Activated gamma-delta T cell (primary cell): ENCODE results near the gene IDH3G.
"Not testable (repeated sequence)": the region's sequence is repeated elsewhere in the genome, so short reads cannot be mapped to it uniquely, and the experiment has no call there.

Experiments
- DNase-seq: peaks from one replicate; lab custom pipeline; 2025; lab: John Stamatoyannopoulos, UW
- total RNA-seq, 2 donors: gene quantifications; one replicate each; lab custom pipeline; 2026; lab: John Stamatoyannopoulos, UW

The IDH3G gene
- 50.1 to 51.2 reads per million in 2 donors for total RNA-seq

DNA sequence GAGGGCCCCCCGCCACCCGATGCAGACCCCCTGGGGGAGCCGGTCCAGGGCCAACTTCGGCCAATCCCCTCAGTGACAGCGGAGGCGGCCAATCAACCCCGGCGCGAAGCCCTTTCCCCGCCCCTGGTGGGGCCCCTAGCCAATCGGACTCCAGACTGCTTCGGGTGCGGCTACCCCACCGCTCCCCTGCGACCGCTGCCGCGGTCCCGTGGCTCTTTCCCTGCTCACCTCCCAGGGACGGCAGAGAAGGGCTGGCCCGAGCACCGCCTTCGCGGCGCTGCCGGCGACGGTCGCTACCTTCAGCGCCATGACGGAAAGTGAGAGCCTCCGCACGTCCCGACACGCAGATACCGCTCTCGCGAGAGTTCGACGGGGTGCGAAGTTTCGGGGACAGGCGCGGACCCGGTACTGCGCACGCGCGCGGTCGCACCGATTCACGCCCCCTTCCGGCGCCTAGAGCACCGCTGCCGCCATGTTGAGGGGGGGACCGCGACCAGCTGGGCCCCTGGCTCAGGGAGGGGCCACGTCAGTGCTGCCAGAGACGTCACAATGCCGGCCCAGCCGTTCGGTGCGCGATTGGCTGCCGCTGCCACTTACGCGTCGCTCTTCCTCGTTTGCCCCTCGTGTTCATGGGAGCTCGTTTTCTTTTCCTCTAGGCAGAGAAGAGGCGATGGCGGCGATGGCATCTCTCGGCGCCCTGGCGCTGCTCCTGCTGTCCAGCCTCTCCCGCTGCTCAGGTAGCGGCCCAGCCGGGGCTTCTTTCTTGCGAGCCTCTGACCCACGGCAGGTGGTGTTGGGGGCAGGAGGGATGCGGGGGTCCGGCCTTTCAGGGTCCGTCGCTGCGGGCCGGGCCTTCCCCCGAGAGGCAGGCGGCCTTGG lies at the start of gene IDH3G, which contains the start of gene SSR4:
TSS of gene IDH3G (minus strand) at position 358 of the 879 bp plus-strand sequence. CDS start at position 309, 49 bp downstream.
TSS of gene SSR4 (plus strand) at position 651 of the 879 bp plus-strand sequence. CDS start at position 671, 20 bp downstream.
- peak; percentile 86 for DNase-seq

DNA sequence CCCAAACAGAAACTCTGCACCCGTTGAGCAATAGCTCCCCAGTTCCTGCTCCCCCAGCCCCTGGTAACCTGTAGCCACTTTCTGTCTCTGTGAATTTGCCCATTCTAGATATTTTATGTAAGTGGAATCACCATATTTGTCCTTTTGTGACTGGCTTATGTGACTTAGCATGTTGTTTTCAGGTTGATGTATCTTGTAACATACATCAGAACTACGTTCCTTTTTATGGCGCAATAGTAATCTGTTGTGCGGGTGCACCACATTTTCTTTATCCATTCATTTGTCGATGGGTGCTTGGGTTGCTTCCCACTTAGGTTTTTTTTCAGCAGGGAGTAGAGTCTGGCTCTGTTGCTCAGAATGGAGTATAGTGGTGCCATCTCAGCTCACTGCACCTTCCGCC lies 42.7 kb upstream of the IDH3G start:
- DNase-seq: no peak

DNA sequence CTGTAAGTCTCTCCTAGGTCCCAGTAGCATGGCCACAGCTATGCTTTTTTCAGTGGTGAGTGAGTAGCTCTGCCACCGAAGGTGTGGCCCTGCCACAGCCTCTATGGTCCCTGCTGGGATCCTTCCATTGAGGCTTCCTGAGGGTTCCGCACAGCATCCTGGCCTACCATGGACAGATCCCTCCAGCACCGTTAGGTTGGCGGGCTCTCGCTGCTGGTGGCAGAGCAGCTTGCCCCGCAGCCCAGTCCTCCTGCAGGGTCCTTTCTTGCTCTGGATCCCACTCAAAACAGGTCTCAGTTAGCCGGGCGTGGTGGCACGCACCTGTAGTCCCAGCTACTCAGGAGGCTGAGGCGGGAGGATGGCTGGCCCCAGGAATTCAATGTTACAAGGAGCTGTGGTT lies 38.6 kb upstream of the IDH3G start:
- no peak for DNase-seq

DNA sequence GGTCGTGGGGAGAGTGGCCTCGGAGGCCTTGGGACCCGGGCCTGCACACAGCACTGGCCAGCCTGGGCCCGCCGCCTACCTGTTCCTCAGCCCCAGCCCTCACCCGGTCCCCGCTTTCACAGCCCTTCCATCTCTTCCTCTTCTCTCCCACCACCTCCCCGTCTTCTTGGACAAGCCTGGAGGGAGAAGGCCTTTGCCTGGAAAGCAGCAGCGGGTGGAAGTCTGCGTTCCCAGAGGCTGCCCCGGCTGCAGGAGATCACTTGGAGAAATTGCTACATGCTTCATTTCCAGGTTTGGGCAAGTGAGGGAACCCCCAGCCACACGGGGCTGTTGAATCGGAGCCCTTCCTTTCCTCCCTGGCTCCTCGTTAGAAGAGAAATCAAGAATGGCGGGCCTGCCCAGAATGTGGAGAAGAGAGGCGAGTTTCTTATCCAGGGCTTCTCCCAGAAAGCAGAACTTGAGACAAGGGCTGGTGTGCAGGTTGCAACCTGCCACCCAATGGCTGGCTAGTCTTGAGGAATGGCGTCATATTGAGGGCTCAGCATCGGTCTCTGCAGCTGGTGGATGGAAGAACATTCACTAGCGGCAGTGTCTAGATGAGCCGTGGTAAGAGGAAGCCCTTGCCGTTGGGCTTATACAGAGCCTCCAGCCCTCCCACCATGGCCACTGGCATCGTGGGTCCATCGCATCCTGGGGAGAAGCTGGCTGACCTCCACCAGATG lies 37.4 kb upstream of the IDH3G start:
- no peak for DNase-seq

DNA sequence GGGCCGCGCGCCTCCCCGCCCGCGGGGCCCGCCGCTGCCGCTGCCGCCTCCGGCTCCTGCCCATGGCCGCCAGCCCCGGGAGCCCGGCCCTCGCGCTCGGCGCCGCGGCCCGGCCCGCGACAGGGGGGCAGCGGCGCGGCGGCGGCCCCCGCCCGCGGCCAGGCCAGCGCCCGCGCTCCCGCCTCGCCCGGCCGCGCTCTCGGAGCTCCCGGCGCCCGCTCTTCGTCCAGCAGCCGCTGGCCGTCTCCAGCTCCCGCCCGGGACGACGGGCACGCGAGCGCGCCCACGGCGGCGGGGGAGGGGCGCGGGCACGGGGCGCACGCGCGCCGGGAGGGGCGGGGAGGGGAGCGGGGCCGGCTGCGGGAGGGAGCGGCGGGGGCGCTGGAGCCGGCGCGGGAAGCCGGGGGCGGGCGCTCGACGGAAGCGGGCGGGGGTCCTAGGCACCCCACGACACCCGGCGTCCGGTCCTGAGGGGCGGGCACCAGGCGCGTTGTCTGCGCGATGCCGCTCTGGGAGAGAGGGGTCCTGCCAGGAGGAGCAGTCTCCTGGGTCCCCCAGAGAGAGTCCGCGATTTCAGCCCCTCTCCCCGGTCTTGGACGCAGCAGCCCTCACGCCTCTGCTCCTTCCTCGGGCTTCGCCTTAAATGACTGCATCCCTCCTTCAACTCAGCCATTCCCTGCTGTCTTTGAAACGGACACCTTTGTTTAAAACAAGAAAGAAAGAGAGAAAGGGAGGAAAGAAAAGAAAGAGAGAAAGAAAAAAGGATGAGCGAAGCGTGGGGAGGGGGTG lies 36.7 kb upstream of the IDH3G start:
- no peak for DNase-seq

DNA sequence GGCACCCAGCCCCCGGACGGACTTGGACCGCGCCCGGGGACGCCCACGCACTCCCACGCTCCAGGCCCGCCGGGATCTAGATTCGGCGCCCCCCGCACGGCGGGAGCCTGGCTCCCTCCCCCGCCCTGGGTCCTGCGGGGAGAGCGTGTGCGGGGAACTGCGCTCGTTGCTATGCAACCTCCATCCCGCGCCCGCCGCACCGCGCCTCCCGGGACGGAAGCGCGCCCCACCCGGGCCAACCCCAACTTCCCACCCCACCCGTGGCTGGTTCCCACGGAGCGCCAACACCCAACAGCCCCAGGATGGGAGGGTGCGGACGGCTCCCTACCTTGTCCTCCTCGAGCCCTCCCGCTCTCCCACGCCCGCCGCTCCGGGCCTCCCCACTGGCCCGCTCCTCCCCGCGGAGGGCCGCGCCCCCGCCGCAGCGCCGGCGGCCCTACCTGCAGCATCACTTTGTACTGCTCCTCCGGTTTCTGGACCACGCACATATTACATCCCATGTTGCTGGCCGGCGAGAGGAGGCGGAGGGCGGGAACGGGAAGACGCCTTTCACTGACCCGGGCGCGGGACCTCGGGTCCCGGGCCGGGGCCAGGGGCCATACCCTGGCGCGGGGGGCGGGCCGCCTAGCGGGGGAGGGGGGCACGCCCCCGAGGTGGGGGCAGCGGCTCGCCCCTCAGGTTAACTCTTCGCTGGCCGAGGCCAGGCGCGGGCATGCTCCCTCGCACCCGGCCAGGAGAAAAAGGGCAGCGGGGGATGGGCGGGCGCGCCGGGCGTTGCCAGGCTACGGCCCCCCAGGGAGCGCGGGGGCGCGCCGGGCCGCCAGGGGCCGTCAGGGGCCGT lies 35.8 kb upstream of the IDH3G start, which contains the start of gene PDZD4:
TSS of gene PDZD4 (minus strand) at position 746 of the 841 bp plus-strand sequence. CDS start at position 500, 246 bp downstream.
- no peak for DNase-seq

DNA sequence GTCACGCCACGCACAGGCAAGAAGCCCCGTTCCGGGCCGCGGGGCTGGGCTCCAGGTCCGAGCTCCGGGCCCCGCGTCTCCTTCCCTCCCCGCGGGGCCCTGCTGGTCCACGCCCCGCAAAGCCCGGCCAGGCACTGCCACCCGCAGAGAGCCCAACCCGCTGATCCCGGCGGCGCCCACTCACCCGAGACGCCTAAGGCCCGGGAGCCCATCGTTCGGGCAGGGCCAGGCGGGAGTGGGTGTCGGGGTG lies 35.3 kb upstream of the IDH3G start:
- no peak for DNase-seq

DNA sequence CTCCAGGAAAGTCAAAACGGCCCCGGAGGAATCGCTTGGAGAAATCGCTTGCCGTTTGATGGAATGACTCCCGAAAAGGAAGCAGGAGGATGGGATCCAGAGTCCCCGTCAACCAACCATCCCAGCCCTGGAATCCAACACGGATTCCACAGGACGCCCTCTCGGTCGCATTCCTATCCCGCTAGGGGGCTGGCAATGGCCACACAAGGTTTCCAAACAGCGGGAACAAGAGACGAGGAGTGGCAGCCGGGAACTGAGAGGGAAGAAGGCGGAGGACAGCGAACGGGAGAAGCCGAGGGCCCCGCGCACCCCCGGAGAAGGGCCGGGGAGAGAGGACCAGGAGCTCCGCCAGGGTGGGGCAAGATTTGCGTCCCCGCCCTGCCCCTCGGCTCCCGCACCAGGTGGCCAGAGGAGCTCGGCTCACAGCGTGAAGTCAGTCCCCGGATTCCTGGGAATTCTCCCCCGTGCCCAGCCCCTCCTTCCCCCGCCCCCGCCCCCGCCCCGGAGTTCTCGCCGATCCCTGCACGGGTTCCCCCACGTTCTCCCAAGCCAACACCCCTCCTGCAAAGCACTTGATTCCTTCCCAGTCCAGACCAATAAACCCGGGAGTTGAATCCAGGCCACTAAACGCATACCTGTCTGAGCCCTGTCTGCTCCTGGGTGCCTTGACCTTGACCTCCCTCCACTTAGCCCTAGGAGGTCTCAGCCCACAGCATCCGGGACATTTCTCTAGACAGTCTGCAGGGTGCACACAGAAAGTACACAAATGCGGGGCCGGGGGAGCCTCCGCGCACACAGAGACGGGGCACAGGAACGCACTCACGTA lies 34.8 kb upstream of the IDH3G start:
- no peak for DNase-seq

DNA sequence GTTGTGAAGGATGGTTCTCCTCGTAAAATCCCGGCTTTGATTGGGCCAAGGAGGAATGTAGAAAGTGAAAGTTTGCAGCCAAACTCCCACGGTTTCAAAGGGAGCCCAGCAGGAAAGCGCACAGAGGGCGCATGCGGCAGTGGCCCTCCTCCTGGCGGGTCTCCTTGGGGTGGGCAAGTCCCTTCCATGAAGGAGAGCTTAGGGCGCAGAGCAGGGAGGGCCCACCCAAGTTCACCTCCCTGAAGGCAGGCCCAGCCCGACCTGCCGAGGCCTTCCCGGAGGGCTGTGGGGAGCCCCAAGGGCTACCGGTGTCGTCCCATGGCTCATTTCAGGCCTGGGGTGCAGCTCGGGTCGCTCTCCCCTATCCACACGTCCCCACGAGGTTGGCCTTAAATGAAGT lies 34.1 kb upstream of the IDH3G start:
- DNase-seq: no peak

DNA sequence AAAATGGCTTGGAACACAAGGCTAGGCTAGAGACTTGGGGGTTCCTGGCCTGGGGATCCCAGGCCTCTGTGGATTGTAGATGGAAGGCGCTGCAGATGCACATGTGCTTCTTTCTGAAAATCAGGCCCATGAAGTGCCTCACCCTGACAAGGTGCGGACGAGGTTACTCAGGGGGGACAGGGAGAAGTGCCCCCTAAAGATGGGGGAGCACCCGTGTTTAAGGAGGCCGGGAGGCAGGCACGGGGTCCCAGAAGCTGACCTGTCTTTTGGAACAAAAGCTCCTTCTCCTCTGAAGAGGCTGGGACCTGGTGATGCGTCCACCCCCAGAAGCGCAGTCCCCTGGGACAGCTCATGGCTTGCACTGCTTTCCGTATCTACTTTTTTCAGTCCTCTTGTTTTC lies 33.7 kb upstream of the IDH3G start:
- no peak for DNase-seq

DNA sequence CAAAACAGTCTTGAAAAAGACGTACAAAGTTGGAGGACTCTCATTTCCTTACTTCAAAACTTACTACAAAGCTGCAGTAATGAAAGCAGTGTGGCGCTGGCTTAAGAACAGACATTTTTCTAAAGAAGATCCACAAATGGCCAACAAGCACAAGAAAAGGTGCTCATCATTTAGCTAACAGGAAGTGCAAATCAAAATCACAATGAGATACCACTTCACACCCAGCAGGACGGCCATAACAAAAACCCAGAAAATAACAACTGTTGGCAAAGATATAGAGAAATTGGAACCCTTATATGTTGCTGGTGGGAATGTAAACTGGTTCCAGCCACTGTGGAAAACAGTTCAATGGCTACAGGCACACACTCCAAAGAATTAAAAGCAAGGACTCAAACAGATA lies 32.8 kb upstream of the IDH3G start:
- no peak for DNase-seq

DNA sequence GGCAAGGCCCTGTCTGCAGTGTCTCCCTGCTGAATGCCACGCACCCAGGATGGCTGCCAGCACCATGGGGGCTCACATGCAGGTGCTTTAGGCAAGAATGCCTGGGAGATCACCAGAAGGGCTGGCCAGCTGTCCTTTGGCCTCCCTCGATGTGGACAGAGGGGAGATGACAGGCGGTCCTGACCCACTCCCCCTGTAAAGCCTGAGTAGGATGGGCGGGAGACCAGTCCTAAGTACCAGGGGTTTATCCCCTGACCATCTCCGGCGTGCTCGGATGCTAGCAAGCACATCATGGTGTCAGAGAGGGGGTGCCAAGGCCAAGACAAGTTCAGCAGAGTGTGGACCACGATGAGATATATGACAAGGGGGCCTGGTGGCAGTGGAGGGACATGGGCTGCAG lies 30.9 kb upstream of the IDH3G start:
- no peak for DNase-seq

DNA sequence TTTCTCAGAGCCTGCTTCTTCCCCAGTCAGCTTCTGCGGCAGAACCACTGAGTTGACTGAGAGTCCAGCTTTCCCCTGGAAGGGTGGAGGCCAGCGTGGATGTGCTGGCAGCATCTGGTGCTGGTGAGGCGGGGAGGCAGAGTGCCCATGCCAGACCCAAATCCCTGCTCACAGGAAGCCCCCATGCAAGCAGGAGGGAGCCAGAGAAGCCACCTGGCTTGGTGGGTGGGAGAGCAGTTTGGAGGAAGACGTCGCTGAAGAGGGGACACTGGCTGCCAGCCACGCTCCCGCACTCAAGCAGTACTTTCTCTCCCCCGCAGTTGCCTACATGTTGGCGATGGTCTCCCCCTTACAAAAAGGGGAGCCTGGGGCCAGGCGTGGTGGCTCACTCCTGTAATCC lies 30.2 kb upstream of the IDH3G start:
- DNase-seq: no peak

DNA sequence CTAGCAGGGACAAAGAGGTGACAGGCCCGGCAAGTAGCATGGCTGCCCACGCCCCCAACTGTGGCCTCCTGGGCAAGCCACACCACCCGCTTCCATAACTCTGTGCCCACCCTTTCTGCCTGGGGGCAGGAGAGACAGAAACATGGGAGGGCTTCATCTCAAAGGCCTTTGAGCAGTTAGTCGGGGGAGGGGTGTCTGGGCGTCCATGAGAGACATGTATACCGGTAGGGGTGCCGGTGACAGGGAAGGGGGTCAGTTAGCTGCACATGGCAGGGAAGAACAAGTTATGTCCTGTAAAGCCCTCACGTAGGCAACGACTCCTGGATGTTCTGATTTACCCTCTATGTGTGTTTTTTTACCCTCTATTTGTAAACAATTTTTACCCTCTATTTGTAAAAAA lies 26.9 kb upstream of the IDH3G start:
- no peak for DNase-seq

DNA sequence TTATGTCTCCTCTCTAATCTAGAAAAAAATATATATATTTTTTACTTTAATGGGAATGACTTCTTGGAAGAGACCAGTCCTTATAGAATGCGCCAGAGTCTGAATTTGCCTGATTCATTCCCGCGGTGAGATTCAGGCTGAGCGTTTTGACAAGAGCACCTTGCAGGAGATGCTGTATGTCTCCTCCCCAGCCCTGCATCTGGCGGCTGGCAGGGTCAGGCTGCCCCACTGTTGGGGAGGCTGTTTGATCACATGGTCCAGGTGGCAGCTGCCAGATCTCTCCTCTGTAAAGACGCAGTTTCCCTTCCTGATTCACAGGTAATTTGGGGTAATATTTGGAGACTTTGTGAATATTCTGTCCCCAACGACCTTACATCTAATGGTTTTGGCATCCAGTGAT lies 26.4 kb upstream of the IDH3G start:
- DNase-seq: no peak

DNA sequence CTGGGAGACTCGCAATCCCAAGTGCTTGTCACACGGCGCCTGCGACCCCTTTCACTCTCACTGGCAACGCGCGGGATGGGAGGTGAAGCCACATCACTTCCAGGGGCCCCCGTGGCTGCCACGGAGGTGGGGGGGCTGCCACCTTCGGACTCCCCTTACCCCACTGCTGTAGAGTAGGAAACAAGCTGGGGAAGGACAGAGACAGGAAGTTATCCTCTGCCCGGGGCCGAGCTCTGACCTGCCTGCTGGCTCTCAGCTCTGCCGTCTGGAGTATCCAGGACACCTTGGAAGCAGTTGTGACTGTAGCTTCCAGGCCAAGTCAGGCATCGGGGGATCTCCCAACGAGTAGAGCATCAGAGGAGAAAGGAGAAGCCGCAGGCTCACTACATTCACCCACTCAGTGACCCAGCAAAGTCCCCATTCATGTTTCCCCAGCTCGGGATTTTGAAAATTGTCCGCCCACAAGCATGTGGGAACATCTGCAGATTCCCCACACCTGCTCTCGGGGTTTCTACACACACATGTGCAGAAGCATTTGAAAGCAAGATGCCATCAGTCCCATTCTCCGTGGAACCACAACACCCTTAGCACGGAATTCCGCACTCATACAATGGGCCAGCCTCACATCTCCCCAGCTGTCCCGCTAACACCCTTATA lies 25.3 kb upstream of the IDH3G start:
- DNase-seq: no peak

DNA sequence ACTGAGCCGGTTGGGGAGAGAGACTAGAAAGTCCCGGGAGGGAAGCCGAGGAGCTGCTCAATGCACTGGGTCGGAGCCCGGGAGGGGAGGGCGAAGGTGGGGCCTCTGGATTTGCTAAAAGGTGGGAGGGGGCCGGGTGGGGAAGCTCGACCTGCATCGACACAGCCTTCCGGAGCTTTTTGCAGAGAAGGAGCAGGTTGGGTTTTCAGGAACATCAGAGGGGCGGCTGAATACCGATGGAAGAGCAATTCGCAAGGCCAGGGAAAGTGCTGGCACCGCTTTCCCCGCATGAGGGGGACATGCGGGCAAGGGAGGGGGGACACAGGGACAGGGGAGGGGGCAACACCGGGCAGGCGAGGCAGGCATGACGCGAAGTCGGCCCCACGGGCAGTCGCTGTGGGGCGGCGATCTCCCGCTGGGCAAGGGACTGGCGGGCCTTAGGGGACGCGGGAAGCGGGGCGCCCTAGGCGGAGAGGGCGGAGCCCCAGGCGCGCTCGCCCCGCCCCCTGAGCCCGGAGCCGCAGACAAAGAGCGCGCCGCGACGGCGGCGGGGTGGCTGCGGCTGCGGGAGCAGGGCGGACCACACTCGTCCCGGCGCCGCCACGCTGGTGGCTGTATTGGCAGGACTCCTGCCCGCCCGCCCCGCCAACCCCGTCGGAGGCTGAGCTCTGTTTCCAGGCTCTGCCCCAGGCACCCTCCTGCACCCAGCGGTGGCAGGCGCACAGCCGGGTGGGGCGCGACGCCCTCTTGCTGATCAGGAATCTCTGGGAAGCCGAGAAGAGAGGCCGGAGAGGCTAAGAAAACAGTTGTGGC lies 24.6 kb upstream of the IDH3G start:
- peak; percentile 64 for DNase-seq

DNA sequence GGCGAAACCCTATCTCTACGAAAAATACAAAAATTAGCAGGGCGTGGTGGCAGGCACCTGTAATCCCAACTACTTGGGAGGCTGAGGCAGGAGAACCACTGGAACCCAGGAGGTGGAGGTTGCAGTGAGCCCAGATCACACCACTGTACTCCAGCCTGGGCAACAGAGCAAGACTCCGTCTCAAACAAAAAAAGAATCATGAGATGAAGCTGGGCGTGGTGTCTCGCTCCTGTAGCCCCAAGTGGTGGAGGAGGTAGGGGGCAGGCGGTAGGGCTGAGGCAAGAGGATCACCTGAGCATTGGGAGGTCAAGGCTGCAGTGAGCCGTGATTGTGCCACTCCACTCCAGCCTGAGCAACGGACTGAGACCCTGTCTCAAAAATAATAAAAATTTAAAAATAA lies 23.9 kb upstream of the IDH3G start:
- DNase-seq: not testable (repeated sequence)
